ENCODE measurements around the gene TPBGL.

TPBGL gene

DNA sequence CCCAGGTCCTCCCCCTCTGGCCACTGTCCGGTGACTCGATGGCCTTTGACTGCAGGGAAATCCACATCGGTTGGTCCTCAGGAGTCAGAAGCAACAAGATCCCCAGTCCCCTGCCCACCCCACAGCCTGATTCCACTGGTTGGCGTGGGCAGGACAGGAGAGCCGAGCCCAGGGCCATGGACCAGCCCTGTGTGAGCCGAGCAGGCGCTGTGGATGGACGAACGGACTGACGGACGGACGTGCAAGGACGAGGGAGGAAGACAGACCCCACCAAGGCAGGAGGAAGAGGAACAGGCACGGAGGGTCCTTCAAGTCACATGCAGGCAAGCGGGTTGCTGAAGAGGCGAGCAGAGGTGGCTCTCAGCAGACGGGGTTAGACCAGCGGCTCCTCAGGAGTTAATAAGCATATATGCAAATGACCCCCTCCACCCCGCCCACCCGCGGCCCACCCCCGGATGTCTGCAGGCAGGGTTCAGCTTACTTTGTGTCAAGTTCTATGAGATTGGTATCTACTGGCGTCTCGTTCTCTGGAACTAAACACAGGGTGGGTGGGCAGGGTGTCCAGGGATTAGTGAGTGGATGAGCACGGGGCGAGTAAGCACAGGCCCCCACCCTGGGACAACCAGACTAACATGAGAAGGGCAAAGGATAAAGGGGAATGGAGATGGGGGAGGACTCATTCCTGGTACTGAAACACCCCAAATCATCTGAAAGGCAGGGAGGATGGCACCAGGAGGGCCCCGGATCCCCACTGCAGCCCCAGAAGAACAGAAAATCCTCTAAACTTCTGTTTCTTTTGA, 26.8 kb downstream of the TPBGL start:
- TF ChIP-seq GATA3 (IDR thresholded peaks at IDR 0.05; ENCODE audit: low read depth, low read length) (no peak), GATA2 (IDR thresholded peaks at IDR 0.05; ENCODE audit: low read depth, low read length) (no peak)

GRCh38 chr11:75268626-75269366, 28.2 kb downstream of the TPBGL start:
- TF ChIP-seq GATA3 (IDR thresholded peaks at IDR 0.05; ENCODE audit: low read depth, low read length) (no peak), GATA2 (IDR thresholded peaks at IDR 0.05; ENCODE audit: low read depth, low read length) (no peak)

- TF ChIP-seq GATA3 (IDR thresholded peaks at IDR 0.05; ENCODE audit: low read depth, low read length) (no peak), GATA2 (IDR thresholded peaks at IDR 0.05; ENCODE audit: low read depth, low read length) (no peak)
Observed at GRCh38 chr11:75269367-75269660, 28.7 kb downstream of the TPBGL start.

DNA sequence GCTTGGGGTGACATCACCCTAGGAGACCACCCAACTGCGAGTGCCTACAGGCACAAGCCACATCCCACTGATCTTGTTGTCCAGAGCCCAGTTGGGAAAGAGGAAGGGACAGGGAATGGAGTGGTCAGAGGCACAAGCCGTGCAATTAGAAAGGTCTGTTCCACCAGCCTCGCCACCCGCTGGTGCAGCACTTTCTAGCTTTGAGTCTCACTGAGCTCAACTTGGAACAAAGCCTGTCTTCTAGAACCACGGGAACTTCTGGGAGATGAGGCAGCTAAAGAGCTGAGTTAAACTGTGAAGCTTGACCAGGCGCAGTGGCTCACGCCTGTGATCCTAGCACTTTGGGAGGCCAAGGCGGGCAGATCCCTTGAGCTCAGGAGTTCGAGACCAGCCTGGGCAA, 29.3 kb downstream of the TPBGL start:
- TF ChIP-seq GATA2 (IDR thresholded peaks at IDR 0.05; ENCODE audit: low read depth, low read length) (no peak), GATA3 (IDR thresholded peaks at IDR 0.05; ENCODE audit: low read depth, low read length) (no peak)

DNA sequence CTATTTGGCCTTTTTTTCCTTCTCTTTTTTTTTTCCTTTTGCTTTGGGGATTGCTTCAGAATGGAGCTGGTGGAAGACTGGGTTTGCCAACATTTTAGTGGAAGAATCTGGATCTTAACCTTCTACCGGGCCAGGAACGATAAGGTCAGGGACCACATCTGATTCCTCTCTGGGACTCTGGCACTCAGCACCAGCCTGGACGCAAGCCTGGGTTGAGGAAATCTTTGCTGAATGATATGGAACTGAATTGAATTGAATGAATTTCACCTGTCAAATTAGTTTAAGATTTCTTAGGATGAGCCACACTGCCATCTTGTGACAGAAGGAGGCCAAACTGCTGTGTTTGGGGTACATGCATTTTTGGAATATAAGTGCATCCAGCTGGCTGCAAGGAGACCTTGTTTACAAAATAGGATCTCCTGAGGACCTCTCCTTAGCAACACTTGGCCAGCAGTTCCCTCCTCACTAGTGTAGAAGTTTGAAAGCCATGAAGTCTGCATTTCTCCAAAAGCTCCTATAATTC, 30.4 kb downstream of the TPBGL start:
- no peak for TF ChIP-seq GATA2 (IDR thresholded peaks at IDR 0.05; ENCODE audit: low read depth, low read length)
- TF ChIP-seq GATA3 (IDR thresholded peaks at IDR 0.05; ENCODE audit: low read depth, low read length) = no peak

DNA sequence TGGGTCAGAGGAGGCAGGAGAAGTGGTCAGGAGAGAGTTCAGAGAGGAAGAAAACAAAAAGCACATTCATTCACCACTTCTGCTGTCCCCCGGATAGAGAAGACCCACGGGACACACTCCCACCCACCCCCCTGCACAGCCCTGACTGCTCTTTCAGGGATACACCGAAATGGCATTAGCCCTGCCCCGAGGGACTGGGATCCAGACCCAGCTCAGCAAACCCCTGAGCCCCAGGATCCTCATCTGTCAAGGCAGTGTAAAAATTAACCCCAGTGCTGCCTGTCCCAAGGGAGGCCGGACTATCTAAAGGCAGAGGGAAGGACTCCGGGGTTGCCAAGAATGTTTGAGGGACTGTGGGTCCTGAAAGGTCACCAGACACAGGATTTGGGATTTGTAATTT, 31.2 kb downstream of the TPBGL start:
- TF ChIP-seq GATA2 (IDR thresholded peaks at IDR 0.05; ENCODE audit: low read depth, low read length) = no peak
- TF ChIP-seq GATA3 (IDR thresholded peaks at IDR 0.05; ENCODE audit: low read depth, low read length) = no peak

GRCh38 chr11:75272391-75272790, 31.8 kb downstream of the TPBGL start:
- TF ChIP-seq GATA2 (IDR thresholded peaks at IDR 0.05; ENCODE audit: low read depth, low read length) (no peak), GATA3 (IDR thresholded peaks at IDR 0.05; ENCODE audit: low read depth, low read length) (no peak)

GRCh38 chr11:75272821-75273301, 32.3 kb downstream of the TPBGL start:
- TF ChIP-seq GATA3 (IDR thresholded peaks at IDR 0.05; ENCODE audit: low read depth, low read length) (no peak), GATA2 (IDR thresholded peaks at IDR 0.05; ENCODE audit: low read depth, low read length) (no peak)

DNA sequence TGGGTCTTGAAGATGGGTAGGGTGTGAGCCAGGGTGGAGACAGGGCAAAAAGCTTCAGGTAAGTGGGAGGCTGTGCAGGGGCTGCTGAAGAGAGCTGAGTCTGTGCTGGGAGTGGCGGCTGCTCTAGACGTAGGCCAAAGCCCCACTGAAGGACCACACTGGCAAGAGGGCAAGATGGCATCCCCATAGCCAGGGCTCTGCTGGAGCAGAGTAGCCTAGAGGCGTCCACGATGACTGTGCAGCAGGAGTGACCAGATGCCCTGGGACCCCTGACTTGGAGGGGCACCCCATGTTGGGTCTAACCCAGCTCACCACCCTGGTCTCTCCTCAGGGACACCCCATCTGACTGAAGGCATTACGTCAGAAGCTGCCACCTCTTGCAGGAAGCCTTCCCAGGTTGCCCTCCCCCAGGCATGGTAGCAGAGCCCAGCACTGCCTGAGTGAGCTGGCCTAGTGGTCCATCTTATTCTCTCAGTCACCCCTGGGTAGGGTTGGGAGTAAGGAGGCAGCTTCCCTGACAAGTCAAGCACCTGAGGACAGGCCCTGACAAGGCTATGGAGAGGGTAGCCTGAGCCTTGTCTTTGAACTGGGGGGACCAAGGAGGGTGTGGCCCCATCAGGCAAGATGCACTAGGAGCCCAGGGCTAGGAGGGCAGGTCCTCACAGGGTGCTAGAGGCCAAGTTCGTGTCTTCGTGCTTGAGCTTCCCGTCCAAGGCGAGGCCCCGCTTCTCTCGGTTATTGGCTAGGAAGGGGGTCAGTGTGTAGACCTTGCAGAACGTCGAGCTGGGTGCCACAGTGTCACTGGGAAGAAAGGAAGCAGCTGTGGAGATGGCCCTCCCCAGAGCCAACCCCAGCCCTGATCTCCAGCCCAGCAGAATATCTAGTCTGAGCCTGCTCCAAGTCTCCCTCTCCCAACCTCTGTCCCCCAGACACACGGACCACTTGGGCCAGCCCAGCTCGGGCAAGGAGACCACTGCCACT, 33.1 kb downstream of the TPBGL start:
- TF ChIP-seq GATA3 (IDR thresholded peaks at IDR 0.05; ENCODE audit: low read depth, low read length) = no peak
- TF ChIP-seq GATA2 (IDR thresholded peaks at IDR 0.05; ENCODE audit: low read depth, low read length) = no peak

GRCh38 chr11:75275581-75275980, 35.0 kb downstream of the TPBGL start:
- TF ChIP-seq GATA2 (IDR thresholded peaks at IDR 0.05; ENCODE audit: low read depth, low read length) (no peak), GATA3 (IDR thresholded peaks at IDR 0.05; ENCODE audit: low read depth, low read length) (no peak)

DNA sequence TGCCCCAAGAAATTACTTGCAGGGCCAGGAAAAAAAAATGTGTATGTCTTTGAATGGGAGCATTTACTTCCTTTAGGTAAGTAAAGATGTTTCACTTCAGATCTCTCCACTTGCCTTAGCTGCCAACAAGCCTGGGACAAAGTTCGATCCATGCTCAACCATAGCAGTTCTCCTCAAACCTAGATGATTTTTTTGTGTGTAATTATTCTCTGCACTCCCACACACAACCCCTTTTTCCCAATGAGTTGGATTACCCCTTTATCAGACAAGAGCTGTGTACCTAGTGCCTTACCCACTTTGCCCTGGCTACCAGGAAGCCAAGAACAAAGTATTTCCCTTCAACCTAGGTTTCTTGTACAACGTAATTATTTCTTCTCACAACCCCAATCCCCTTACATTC, 35.6 kb downstream of the TPBGL start:
- TF ChIP-seq GATA2 (IDR thresholded peaks at IDR 0.05; ENCODE audit: low read depth, low read length) (no peak), GATA3 (IDR thresholded peaks at IDR 0.05; ENCODE audit: low read depth, low read length) (no peak)

DNA sequence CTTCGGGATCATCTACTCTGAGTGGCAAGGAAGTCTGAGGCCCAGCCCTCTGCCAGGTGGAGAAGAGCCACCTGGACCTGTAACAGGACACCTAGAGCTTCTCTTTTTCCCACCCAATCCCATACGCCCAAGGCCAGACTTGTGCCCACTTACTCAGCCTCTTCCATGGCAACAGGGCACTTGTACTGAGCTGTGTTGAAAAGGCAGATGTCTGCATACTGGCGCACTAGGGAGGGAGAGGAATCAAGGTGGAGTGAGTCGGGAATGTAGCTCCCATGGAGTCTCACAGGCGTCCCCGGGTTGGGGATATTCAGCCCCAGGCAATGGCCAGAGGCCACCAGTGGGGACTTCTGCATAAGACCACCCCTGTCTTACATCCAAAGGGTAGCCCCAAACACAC, 36.1 kb downstream of the TPBGL start:
- TF ChIP-seq GATA3 (IDR thresholded peaks at IDR 0.05; ENCODE audit: low read depth, low read length) (no peak), GATA2 (IDR thresholded peaks at IDR 0.05; ENCODE audit: low read depth, low read length) (no peak)

GRCh38 chr11:75277211-75277805, 36.7 kb downstream of the TPBGL start:
- TF ChIP-seq GATA2 (IDR thresholded peaks at IDR 0.05; ENCODE audit: low read depth, low read length) = no peak

All from SH-SY5Y (cell line).